Measurements from ENCODE around the gene SMDT1. TPM values are rescaled to one million over a fixed set of nuclear protein-coding genes. Genes with fewer than 3 reads are reported as not detected.

The SMDT1 gene
- total and polyA plus RNA-seq, 8 donors, result 50.9 to 119 (median 58.1) TPM

DNA sequence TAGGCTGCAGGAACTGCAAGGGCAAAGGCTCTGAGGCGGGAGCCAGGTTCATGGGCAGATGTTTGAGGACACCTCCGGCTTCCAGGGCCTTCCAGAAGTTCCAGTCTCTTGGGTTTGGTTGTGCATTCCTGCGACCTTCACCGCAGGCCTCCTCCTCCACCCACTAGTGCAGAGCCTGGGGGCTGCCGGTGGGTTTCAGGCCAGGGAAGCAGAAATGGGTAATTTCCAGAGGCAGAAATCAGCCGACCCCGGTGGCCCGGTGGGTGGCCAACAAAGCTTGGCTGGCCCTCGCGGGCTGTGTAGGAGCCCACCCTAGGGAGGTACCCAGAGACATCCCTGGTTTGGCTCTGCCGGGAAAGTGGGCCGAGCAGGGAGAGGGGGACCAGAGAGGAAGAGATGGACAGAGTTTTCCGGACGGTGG, 5.9 kb upstream of the SMDT1 start:
- TF ChIP-seq, protein P1, sequence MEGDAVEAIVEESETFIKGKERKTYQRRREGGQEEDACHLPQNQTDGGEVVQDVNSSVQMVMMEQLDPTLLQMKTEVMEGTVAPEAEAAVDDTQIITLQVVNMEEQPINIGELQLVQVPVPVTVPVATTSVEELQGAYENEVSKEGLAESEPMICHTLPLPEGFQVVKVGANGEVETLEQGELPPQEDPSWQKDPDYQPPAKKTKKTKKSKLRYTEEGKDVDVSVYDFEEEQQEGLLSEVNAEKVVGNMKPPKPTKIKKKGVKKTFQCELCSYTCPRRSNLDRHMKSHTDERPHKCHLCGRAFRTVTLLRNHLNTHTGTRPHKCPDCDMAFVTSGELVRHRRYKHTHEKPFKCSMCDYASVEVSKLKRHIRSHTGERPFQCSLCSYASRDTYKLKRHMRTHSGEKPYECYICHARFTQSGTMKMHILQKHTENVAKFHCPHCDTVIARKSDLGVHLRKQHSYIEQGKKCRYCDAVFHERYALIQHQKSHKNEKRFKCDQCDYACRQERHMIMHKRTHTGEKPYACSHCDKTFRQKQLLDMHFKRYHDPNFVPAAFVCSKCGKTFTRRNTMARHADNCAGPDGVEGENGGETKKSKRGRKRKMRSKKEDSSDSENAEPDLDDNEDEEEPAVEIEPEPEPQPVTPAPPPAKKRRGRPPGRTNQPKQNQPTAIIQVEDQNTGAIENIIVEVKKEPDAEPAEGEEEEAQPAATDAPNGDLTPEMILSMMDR (IDR thresholded peaks at IDR 0.05), result no peak
- H3K4me3 ChIP-seq, result peak overlapping the region; percentile 60 to 76 (median 61)
- peaks cover 4 to 25% (median 20%) of the 10 kb centered on the region in 3 donors for H3K4me1 ChIP-seq
- ATAC-seq, result no peak
- 64 to 65% methylated on average over 14 of the region's 14 CpGs for WGBS, 2 donors
- H3K27ac ChIP-seq, result peak overlapping the region in 3 of 4 donors; percentile 77 to 90 (median 88)
- no peak for FAIRE-seq
- peaks cover 0 to 13% (median 0%) of the 10 kb centered on the region in 3 donors for H3K36me3 ChIP-seq
- no peaks in the 10 kb centered on the region for H3K9me3 ChIP-seq
- no peaks in the 10 kb centered on the region for H3K27me3 ChIP-seq
- DNase-seq, result peak in 2 of 6 donors; percentile 23 to 65
- intact Hi-C loops (cut with DNase I), result no loop called here

DNA sequence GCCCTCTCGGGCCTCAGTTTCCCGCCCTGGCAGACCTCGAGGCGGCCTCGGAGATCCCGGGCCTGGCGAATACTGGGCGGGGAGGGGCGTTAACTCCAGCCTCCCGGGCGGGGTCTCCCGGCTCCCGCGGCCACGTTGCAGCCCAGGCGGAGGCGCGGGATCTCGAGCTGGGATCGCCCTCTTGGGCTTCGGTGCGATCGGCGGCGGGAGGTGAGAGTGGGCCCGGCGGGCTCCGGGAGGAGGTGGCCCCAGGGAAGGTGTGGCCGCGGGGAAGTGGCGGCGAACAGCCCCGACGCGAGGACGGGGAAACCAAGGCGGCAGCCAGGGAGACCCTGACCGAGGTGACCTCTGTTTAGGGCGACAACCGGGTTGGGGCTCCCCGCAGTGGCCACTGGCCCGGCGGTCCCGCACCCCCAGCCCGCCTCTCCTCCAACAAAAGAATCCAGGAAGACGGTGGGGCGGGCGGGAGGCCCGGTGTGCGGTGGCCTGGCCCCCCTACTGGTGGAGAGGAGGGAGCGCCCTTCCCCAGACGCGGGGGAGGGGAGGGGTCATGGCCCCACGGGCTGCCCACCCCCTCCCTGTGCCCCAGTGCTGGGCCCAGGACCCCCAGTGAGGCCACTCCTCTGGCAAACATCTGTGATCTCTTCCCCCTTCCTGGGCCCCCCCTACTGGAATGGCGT, 5.2 kb upstream of the SMDT1 start, which contains the start of gene PHETA2:
PHETA2 (plus strand) TSS at position 117 of the 680 bp plus-strand sequence. CDS start 3,046 bp downstream, outside the sequence.
- no peak for FAIRE-seq
- Histone ChIP-seq H3K27me3 (no peaks in the 10 kb centered on the region), H3K4me3 (peak within 1 kb of the TSS; percentile 60 to 76 (median 61)), H3K9me3 (no peaks in the 10 kb centered on the region), H3K27ac (peak within 1 kb of the TSS; percentile 62 to 90 (median 82)), H3K36me3 (peaks cover 0 to 13% (median 0%) of the 10 kb centered on the region in 3 donors), H3K4me1 (peaks cover 7 to 28% (median 25%) of the 10 kb centered on the region in 3 donors)
- TF ChIP-seq, protein P1 (IDR thresholded peaks at IDR 0.05), result peak in 3 of 4 donors; percentile 6 to 35 (median 22)
- peak; percentile 46 to 87 (median 66) for DNase-seq
- intact Hi-C loops (cut with DNase I), result no loop called here
- WGBS, 2 donors, result 0% methylated on average over 40 to 55 of the region's 55 CpGs
- ATAC-seq, result peak; percentile 7 to 35 (median 8)

DNA sequence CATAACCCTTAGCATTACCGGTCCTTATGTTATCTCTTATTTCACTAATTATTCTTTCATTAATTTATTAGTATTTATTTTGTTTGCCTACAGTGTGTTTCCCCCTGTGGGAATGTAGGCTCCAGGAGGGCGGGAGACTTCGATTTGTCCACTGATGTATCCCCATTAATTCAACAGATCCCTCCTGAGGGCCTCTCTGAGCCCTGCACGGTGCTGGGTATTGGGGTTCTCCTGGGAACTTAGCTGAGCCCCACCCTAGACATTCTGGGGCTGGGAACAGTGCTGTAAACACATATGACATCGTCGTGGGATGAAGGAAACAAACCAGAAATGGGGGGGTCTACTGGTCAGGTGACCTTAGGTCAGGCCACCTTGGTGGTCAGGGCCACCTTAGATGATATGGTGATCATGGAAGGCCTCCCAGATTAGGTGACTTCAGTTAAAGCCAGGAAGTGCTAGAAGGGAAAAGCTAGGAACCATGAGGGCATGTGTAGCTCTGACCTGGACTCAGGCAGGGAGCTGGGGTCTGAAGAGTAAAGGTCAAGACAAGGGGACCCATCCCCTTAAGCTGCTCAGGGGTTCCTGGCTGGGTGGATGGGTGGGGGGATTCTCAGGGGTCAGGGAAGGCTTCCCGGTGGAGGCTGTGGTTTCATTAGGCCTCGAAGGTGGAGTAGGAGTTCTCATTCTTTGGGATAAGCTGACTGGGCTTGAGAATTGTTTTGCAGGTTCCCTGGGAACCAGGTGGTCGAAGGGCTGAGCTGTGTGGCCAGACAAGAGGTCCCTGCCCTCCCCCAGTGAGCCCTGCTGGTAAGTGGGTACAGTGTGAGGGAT, 4.4 kb upstream of the SMDT1 start:
- no peak for FAIRE-seq
- no peaks in the 10 kb centered on the region for H3K9me3 ChIP-seq
- DNase-seq, result no peak
- TF ChIP-seq, protein P1 (IDR thresholded peaks at IDR 0.05), result peak in 2 of 4 donors; percentile 1 to 2
- intact Hi-C loops (cut with DNase I), result no loop called here
- H3K27me3 ChIP-seq, result no peaks in the 10 kb centered on the region
- peaks cover 7 to 25% (median 24%) of the 10 kb centered on the region in 3 donors for H3K4me1 ChIP-seq
- ATAC-seq, result no peak
- H3K36me3 ChIP-seq, result peaks cover 0 to 13% (median 0%) of the 10 kb centered on the region in 3 donors
- WGBS, 2 donors, result 42 to 55% methylated on average over 9 of the region's 9 CpGs
- peak overlapping the region; percentile 62 to 90 (median 82) for H3K27ac ChIP-seq
- H3K4me3 ChIP-seq, result peak overlapping the region; percentile 60 to 76 (median 61)

DNA sequence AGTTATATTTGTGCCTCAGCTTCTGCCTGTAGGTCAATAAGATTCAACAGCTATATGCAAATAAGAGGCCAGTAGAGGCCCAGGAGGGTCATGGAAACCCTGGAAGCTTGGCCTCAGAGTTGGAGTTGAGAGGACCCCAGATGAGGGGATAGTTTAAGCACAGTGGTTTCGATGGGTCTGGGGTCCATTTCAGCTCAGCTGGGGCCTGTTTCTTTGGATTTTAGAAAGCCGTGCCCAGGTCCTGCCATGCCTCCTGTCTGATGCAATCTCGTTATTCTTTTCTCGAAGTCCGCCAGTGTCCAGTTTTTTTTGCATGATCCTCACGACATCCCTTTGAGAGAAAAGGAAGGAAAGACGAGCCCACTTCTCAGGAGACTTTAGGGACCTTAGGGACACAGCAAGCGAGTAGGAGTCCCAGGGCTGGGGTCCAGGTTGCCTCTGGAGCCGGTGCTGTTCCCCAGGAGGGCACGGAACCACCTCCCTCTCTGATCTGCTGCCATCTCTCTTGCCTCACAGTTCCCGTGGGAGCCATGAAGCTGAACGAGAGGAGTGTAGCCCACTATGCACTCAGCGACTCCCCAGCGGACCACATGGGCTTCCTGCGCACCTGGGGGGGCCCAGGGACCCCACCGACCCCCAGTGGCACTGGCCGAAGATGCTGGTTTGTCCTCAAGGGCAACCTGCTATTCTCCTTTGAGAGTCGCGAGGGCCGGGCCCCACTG, 2.6 kb upstream of the SMDT1 start:
- Histone ChIP-seq H3K4me1 (peaks cover 10 to 25% (median 23%) of the 10 kb centered on the region in 3 donors), H3K4me3 (no peak overlapping the region), H3K27ac (no peak overlapping the region), H3K36me3 (peaks cover 0 to 13% (median 0%) of the 10 kb centered on the region in 3 donors), H3K9me3 (no peaks in the 10 kb centered on the region), H3K27me3 (no peaks in the 10 kb centered on the region)
- TF ChIP-seq, protein P1 (IDR thresholded peaks at IDR 0.05), result no peak
- 90 to 93% methylated on average over 20 of the region's 20 CpGs for WGBS, 2 donors
- no peak for ATAC-seq
- no peak for FAIRE-seq
- peak in 1 of 6 donors; percentile 19 for DNase-seq
- intact Hi-C loops (cut with DNase I), result no loop called here
